BJ (cell line): ENCODE results near the gene TOPAZ1. TPM values are rescaled to one million over a fixed set of nuclear protein-coding genes. Genes with fewer than 3 reads are reported as not detected.

Experiments used
- CTCF ChIA-PET: fragments of 350-600 bp; formaldehyde crosslinking; extraction: SDS; loops from one replicate; lab custom pipeline; 2021; ENCODE audit warnings: antibody characterized with exemption, inconsistent platforms; lab: Yijun Ruan, JAX
- POLR2A ChIA-PET: fragments of 300-600 bp; sonication (Branson Sonifier 250); formaldehyde crosslinking; extraction: SDS; loops from one replicate; lab custom pipeline; 2021; ENCODE audit warnings: antibody characterized with exemption; lab: Charles Lee
- DNase-seq: peaks from one replicate; pipeline ENCODE4 v3.0.0-alpha.2; 2011; ENCODE audit warnings: low read depth
- H3K27me3 ChIP-seq: 2 replicates; pipeline ENCODE4 v1.6.0; 2011; ENCODE audit warnings: low read length; ENCODE audit not compliant: control insufficient read depth, insufficient read depth
- H3K36me3 ChIP-seq: 2 replicates; pipeline ENCODE4 v1.5.1; 2011; ENCODE audit warnings: low read length; ENCODE audit not compliant: control insufficient read depth, insufficient read depth
- H3K4me3 ChIP-seq: 2 replicates; pipeline ENCODE4 v1.5.1; 2011; ENCODE audit warnings: low read depth, mild to moderate bottlenecking, control low read depth, low read length
- polyA plus RNA-seq: library from polyadenylated mRNA; depleted of rRNA; stranded (reverse); fragments of >200 nt; gene quantifications from 2 replicates; pipeline ENCODE4 v1.2.3, GENCODE V29; 2011
- TF ChIP-seq, protein P1 (sequence below): IDR thresholded peaks from 2 replicates; pipeline ENCODE4 v1.5.1; 2011; ENCODE audit warnings: low read depth, mild to moderate bottlenecking, control low read depth, inconsistent platforms, low read length, moderate library complexity; ENCODE audit not compliant: insufficient read depth

The TOPAZ1 gene
- polyA plus RNA-seq, 1 experiment, result not detected

DNA sequence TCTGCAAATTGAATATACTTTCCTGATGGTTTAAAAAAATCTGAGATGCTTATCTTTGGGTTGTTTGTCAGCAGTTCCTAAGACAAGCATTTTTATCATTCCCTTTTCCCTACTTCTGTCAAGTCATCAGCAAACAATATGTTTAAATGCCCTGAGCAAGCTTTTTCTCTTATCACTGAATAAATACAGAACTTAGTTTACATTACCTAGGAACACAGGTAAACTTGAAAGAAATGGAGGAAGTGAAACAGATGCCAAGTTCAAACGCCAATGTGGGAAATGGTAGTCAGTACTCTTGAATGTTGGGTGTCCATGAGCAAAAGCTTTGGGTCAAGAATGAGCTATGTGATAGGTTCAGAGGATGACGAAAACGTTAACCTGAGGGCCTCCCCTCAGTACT, 79.6 kb downstream of the TOPAZ1 start:
- ChIA-PET CTCF (interaction anchor here (1.3 to 4.1 kb wide), 2 partner anchors 16 to 212 kb away, joined by 3 to 35 read pairs; partner anchors contain the start of gene TCAIM), POLR2A (no interaction called here)
- no peak for DNase-seq
- TF ChIP-seq, protein P1, sequence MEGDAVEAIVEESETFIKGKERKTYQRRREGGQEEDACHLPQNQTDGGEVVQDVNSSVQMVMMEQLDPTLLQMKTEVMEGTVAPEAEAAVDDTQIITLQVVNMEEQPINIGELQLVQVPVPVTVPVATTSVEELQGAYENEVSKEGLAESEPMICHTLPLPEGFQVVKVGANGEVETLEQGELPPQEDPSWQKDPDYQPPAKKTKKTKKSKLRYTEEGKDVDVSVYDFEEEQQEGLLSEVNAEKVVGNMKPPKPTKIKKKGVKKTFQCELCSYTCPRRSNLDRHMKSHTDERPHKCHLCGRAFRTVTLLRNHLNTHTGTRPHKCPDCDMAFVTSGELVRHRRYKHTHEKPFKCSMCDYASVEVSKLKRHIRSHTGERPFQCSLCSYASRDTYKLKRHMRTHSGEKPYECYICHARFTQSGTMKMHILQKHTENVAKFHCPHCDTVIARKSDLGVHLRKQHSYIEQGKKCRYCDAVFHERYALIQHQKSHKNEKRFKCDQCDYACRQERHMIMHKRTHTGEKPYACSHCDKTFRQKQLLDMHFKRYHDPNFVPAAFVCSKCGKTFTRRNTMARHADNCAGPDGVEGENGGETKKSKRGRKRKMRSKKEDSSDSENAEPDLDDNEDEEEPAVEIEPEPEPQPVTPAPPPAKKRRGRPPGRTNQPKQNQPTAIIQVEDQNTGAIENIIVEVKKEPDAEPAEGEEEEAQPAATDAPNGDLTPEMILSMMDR, result no peak
- H3K4me3 ChIP-seq, result no peak overlapping the region
- H3K36me3 ChIP-seq, result no peaks in the 10 kb centered on the region
- H3K27me3 ChIP-seq, result no peaks in the 10 kb centered on the region

DNA sequence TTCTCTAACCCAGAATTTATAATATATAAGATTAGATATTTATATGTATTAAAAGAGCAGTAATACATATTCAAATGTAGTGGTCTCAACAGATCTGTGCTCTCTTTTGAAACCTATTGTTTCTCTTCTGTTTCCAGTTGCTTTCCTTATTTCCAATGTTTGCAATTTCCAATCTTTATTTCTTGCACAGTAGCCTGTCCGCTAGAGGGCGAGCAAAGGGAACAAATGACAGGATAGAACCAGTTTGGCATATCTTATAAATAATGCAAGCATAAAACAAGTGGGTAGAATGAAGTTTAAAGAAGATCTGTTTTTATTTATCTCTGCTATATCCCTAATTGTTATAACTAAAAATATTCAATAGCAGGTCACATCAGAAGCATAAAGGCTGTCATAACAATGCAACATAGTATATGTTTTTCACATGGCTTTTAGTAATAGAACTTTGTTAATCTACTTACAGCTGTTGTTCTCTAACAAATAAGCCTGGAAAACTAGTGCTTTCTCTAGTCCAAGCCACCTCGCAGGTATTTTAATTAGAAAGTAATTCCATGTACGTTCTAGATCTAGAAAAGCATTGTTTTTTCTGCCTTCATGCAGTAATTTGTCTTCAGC, 81.8 kb downstream of the TOPAZ1 start:
- Histone ChIP-seq H3K27me3 (no peaks in the 10 kb centered on the region), H3K4me3 (no peak overlapping the region), H3K36me3 (no peaks in the 10 kb centered on the region)
- ChIA-PET POLR2A (no interaction called here), CTCF (interaction anchor here (0.6 to 4.1 kb wide), 8 partner anchors 14 to 390 kb away, joined by 3 to 35 read pairs (median 4); partner anchors contain the start of gene TCAIM)
- no peak for DNase-seq
- TF ChIP-seq, protein P1, result peak; percentile 86

DNA sequence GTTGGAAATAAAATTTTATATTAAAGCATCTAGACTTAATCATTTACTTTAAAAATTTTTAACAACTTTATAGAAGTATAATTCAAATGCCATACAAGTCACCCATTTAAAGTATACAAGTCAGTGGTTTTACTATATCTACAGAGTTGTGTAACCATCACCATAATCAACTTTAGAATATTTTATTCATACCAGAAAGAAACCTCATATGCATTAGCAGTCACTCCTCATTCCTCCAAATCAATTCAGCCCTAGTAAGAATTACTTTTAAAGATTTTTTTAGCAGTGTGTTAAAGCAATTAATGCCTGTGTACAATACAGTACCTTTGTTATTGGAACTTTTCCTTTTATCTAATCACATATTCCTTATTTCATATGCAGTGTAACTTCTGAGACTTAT, 82.9 kb downstream of the TOPAZ1 start:
- Histone ChIP-seq H3K27me3 (peaks cover 3% of the 10 kb centered on the region; the same call in 1 of the 2 replicates), H3K4me3 (no peak overlapping the region), H3K36me3 (no peaks in the 10 kb centered on the region)
- ChIA-PET POLR2A (no interaction called here), CTCF (interaction anchor here (1.0 to 4.1 kb wide), 3 partner anchors 12 to 208 kb away, joined by 3 to 35 read pairs (median 4); partner anchors contain the start of gene TCAIM)
- no peak for DNase-seq
- TF ChIP-seq, protein P1, result no peak

DNA sequence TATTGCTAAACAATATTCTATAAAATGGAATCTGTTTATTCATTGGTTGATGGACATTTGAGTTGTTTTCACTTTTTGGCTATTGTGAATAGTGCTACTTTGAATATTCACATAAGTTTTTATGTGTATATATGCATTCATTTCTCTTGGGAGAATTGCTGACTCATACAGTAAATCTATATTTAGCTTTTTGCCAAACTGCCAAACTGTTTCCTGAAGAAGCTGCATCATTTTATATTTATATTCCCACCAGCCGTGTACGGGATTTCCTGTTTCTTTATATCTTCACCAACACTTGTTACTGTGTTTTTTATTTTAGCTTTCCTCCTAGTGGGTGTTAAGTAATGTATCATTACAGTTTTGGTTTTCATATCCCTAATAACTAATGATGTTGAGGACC, 84.3 kb downstream of the TOPAZ1 start:
- TF ChIP-seq, protein P1, result no peak
- ChIA-PET POLR2A (no interaction called here), CTCF (no interaction called here)
- no peak for DNase-seq
- Histone ChIP-seq H3K4me3 (no peak overlapping the region), H3K27me3 (peaks cover 4% of the 10 kb centered on the region; the same call in 1 of the 2 replicates), H3K36me3 (no peaks in the 10 kb centered on the region)

DNA sequence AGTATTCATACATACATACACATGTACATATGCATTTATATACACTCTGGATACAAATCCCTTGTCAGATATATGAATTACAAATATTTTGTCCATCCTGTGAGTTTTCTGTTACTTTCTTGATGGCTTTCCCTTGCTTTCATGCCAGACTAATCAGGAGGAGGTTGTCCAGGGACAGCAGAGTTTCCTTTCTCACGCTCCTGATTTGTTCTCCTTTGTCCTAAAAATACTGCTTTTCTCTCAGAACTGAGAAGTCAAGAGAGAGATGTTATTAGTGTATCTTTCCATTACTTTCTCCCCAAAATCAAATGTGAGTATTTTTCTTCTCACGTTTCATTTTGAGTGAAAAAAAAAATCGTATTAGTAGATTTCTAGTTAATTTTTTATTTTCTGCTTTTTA, 84.8 kb downstream of the TOPAZ1 start:
- TF ChIP-seq, protein P1, result no peak
- H3K36me3 ChIP-seq, result no peaks in the 10 kb centered on the region
- H3K27me3 ChIP-seq, result peaks cover 4% of the 10 kb centered on the region; the same call in 1 of the 2 replicates
- no peak for DNase-seq
- ChIA-PET CTCF (no interaction called here), POLR2A (no interaction called here)
- H3K4me3 ChIP-seq, result no peak overlapping the region
